Naive thymus-derived CD4-positive, alpha-beta T cell (primary cell): ENCODE data around the gene LMO1. TPM values are rescaled to one million over a fixed set of nuclear protein-coding genes. Genes with fewer than 3 reads are reported as not detected.

Experiments
- ATAC-seq: fragments of 150-1000 bp; cut with Tn5 transposase; 2 replicates; pipeline ENCODE4 v1.10.0; 2021; ENCODE audit warnings: mild to moderate bottlenecking, moderate library complexity
- CTCF ChIA-PET: fragments of 350-600 bp; sonication (Branson Sonifier 250); formaldehyde crosslinking; loops from one replicate; lab custom pipeline; 2021; ENCODE audit warnings: antibody characterized with exemption; lab: Charles Lee
- POLR2A ChIA-PET: fragments of 350-600 bp; sonication (Branson Sonifier 250); formaldehyde crosslinking; loops from one replicate; lab custom pipeline; 2021; ENCODE audit warnings: antibody characterized with exemption, inconsistent platforms; lab: Charles Lee
- DNase-seq, 9 donors: peaks; one replicate each; pipeline versions ENCODE4 v3.0.0 to v3.0.0-alpha.2; 2020 to 2022; ENCODE audit warnings: mixed read lengths in 1 of 9
- H3K27ac ChIP-seq: one replicate; pipeline ENCODE4 v1.7.0; 2013; ENCODE audit warnings: mild to moderate bottlenecking, low read depth, low read length, moderate library complexity
- H3K27me3 ChIP-seq, 2 donors: one replicate each; pipeline ENCODE4 v1.7.0; 2013; ENCODE audit warnings: low read length in 2 of 2, mild to moderate bottlenecking in 2 of 2, moderate library complexity in 2 of 2; ENCODE audit not compliant: control insufficient read depth in 2 of 2, insufficient read depth in 2 of 2
- H3K36me3 ChIP-seq, 3 experiments: 1 replicate in 2 of 3; 2 replicates in 1 of 3; pipeline ENCODE4 v1.7.0; 2013; ENCODE audit warnings: low read length in 3 of 3, mild to moderate bottlenecking in 3 of 3, moderate library complexity in 1 of 3; ENCODE audit not compliant: insufficient read depth in 3 of 3, control insufficient read depth in 2 of 3
- H3K4me1 ChIP-seq, 2 donors: one replicate each; pipeline ENCODE4 v1.7.0; 2013; ENCODE audit warnings: low read length in 2 of 2, mild to moderate bottlenecking in 2 of 2, moderate library complexity in 1 of 2; ENCODE audit not compliant: control insufficient read depth in 2 of 2, insufficient read depth in 2 of 2
- H3K4me3 ChIP-seq: 2 replicates; pipeline ENCODE4 v1.7.0; 2013; ENCODE audit warnings: mild to moderate bottlenecking, low read length
- H3K9me3 ChIP-seq, 3 experiments: 1 replicate in 2 of 3; 2 replicates in 1 of 3; pipeline ENCODE4 v1.7.0; 2013; ENCODE audit warnings: low read length in 3 of 3; ENCODE audit not compliant: control insufficient read depth in 2 of 3
- H3K27ac Mint-ChIP-seq, 9 donors: one replicate each; pipeline ENCODE4 v1.8.0; 2020 to 2022; ENCODE audit warnings: mixed read lengths in 9 of 9, mild to moderate bottlenecking in 8 of 9, moderate library complexity in 5 of 9, inconsistent platforms in 2 of 9
- H3K27me3 Mint-ChIP-seq, 5 donors: one replicate each; pipeline ENCODE4 v1.8.0; 2021 to 2022; ENCODE audit warnings: mixed read lengths in 5 of 5, mild to moderate bottlenecking in 1 of 5
- H3K36me3 Mint-ChIP-seq, 5 donors: one replicate each; pipeline ENCODE4 v1.8.0; 2020 to 2022; ENCODE audit warnings: mixed read lengths in 5 of 5, mild to moderate bottlenecking in 3 of 5, inconsistent platforms in 1 of 5
- H3K4me1 Mint-ChIP-seq, 7 donors: one replicate each; pipeline ENCODE4 v1.8.0; 2020 to 2022; ENCODE audit warnings: mixed read lengths in 7 of 7, mild to moderate bottlenecking in 3 of 7, inconsistent platforms in 1 of 7
- H3K4me3 Mint-ChIP-seq, 10 donors: one replicate each; pipeline ENCODE4 v1.8.0; 2020 to 2022; ENCODE audit warnings: mild to moderate bottlenecking in 10 of 10, mixed read lengths in 10 of 10, moderate library complexity in 6 of 10, inconsistent platforms in 2 of 10
- H3K9me3 Mint-ChIP-seq, 11 donors: one replicate each; pipeline ENCODE4 v1.8.0; 2020 to 2022; ENCODE audit warnings: mixed read lengths in 11 of 11, mild to moderate bottlenecking in 4 of 11, inconsistent platforms in 1 of 11, moderate library complexity in 1 of 11
- intact Hi-C, 2 donors: fragments of 100-400 bp; cut with micrococcal nuclease; formaldehyde crosslinking; loops; one replicate each; pipeline ENCODE4 v1.15.1; 2023
- polyA plus RNA-seq, 2 donors: library from polyadenylated mRNA; unstranded; fragments of 300-500 nt; fragmentation: Illumina TruSeq; gene quantifications; one replicate each; pipeline ENCODE4 v1.2.3, GENCODE V29; 2021
- total RNA-seq, 6 experiments: library from RNA in 5 of 6; stranded (reverse) in 5 of 6; gene quantifications; 1 replicate in 5 of 6; 2 replicates in 1 of 6; pipeline ENCODE4 v1.2.3 and lab custom pipeline; 2021 to 2026

Gene LMO1
- total and polyA plus RNA-seq, 7 experiments from 2014 or later: not detected

DNA sequence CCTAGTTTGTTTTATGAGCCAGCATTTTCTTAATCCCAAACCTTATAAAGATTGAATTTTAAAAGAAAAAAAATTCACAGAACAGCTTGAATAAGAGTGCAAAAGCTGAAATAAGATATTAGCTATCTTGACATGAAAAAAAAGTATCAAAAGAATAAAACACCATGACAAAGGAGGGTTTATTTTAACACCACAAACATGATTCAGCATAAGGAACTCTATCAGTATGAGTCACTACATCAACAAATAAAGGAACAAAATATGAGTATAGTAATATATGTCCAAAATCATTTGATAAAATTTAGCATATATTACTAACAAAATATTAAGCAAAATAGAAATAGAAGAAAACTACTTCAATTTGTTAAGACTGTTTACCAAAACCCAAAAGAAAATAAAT, 9.6 kb upstream of the LMO1 start:
- no peaks in the 10 kb centered on the region for H3K36me3 ChIP-seq
- CTCF ChIA-PET: no interaction called here
- Mint-ChIP-seq H3K9me3 (peaks cover 0 to 5% (median 0%) of the 10 kb centered on the region in 11 donors), H3K27ac (no peak overlapping the region), H3K4me3 (no peak overlapping the region), H3K27me3 (peaks cover 43 to 58% (median 52%) of the 10 kb centered on the region in 5 donors), H3K4me1 (peaks cover 0 to 4% (median 0%) of the 10 kb centered on the region in 7 donors), H3K36me3 (no peaks in the 10 kb centered on the region)
- no peak overlapping the region for H3K27ac ChIP-seq
- no peak overlapping the region for H3K4me3 ChIP-seq
- intact Hi-C loops: no loop called here
- no peaks in the 10 kb centered on the region for H3K9me3 ChIP-seq
- no peaks in the 10 kb centered on the region for H3K4me1 ChIP-seq
- H3K27me3 ChIP-seq: peaks cover 0 to 3% of the 10 kb centered on the region in 2 donors
- ATAC-seq (no peak), DNase-seq (no peak)
- POLR2A ChIA-PET: no interaction called here

- H3K9me3 Mint-ChIP-seq: peaks cover 0 to 5% (median 0%) of the 10 kb centered on the region in 11 donors
- no peaks in the 10 kb centered on the region for H3K36me3 ChIP-seq
- H3K4me3 ChIP-seq: no peak overlapping the region
- peaks cover 0 to 7% of the 10 kb centered on the region in 2 donors for H3K27me3 ChIP-seq
- POLR2A ChIA-PET: interaction anchor here (0.5 kb wide), 1 partner anchor 804 kb away, joined by 4 read pairs; no protein-coding TSS in a partner anchor
- ATAC-seq (no peak), DNase-seq (no peak)
- H3K4me1 Mint-ChIP-seq: peaks cover 0 to 4% (median 0%) of the 10 kb centered on the region in 7 donors
- CTCF ChIA-PET: no interaction called here
- peaks cover 49 to 73% (median 57%) of the 10 kb centered on the region in 5 donors for H3K27me3 Mint-ChIP-seq
- no peaks in the 10 kb centered on the region for H3K4me1 ChIP-seq
- intact Hi-C loops: no loop called here
- H3K36me3 Mint-ChIP-seq: no peaks in the 10 kb centered on the region
- H3K27ac ChIP-seq: no peak overlapping the region
- H3K27ac Mint-ChIP-seq: no peak overlapping the region
- H3K9me3 ChIP-seq: no peaks in the 10 kb centered on the region
- H3K4me3 Mint-ChIP-seq: no peak overlapping the region
Observed at GRCh38 chr11:8271106-8271886, 7.6 kb upstream of the LMO1 start.

DNA sequence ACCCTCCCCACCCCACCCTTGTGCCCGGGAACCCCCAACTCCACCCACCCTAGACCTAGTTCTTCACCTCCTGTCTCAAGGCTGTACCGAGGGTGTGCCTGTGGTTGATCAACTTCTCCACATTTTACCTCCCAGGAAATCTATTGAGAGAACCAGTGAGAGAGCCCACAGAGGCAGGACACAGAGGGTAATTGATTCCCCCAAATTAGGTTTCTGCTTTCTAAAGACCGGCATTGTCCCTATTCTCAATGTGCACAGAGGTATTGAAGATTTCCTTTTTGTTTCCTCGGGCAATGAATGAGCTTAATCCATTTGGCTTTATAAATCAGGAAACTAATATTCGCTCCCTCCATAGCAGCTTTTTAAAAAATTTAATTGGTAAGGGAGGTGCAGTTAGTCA, 6.0 kb upstream of the LMO1 start:
- intact Hi-C loops: loop anchor here in 1 of 2 donors (10.0 kb wide), 1 partner anchor 265 kb away; no protein-coding TSS in a partner anchor
- no peak overlapping the region for H3K4me3 ChIP-seq
- H3K9me3 ChIP-seq: no peaks in the 10 kb centered on the region
- peak overlapping the region in 2 of 10 donors; percentile 30 to 36 for H3K4me3 Mint-ChIP-seq
- H3K36me3 Mint-ChIP-seq: no peaks in the 10 kb centered on the region
- DNase-seq: no peak
- H3K27me3 Mint-ChIP-seq: peaks cover 64 to 81% (median 67%) of the 10 kb centered on the region in 5 donors
- ChIA-PET CTCF (no interaction called here), POLR2A (no interaction called here)
- no peak overlapping the region for H3K27ac Mint-ChIP-seq
- peaks cover 0 to 4% (median 0%) of the 10 kb centered on the region in 7 donors for H3K4me1 Mint-ChIP-seq
- peaks cover 0 to 10% of the 10 kb centered on the region in 2 donors for H3K27me3 ChIP-seq
- peaks cover 0 to 5% (median 0%) of the 10 kb centered on the region in 11 donors for H3K9me3 Mint-ChIP-seq
- H3K4me1 ChIP-seq: no peaks in the 10 kb centered on the region
- no peak overlapping the region for H3K27ac ChIP-seq
- no peaks in the 10 kb centered on the region for H3K36me3 ChIP-seq
- no peak for ATAC-seq

- H3K27me3 Mint-ChIP-seq: peaks cover 69 to 86% (median 73%) of the 10 kb centered on the region in 5 donors
- Histone ChIP-seq H3K27ac (no peak overlapping the region), H3K4me3 (no peak overlapping the region), H3K36me3 (no peaks in the 10 kb centered on the region), H3K27me3 (peaks cover 0 to 10% of the 10 kb centered on the region in 2 donors), H3K9me3 (no peaks in the 10 kb centered on the region), H3K4me1 (peaks cover 0 to 4% of the 10 kb centered on the region in 2 donors)
- no peaks in the 10 kb centered on the region for H3K9me3 Mint-ChIP-seq
- no peaks in the 10 kb centered on the region for H3K36me3 Mint-ChIP-seq
- POLR2A ChIA-PET: no interaction called here
- intact Hi-C loops: loop anchor here in 1 of 2 donors (10.0 kb wide), 1 partner anchor 264 kb away; no protein-coding TSS in a partner anchor
- ATAC-seq (no peak), DNase-seq (peak in 1 of 9 donors; percentile 27)
- H3K4me3 Mint-ChIP-seq: peak overlapping the region in 9 of 10 donors; percentile 12 to 74 (median 59)
- H3K4me1 Mint-ChIP-seq: peaks cover 4 to 9% (median 6%) of the 10 kb centered on the region in 7 donors
- no peak overlapping the region for H3K27ac Mint-ChIP-seq
- CTCF ChIA-PET: no interaction called here
Observed at GRCh38 chr11:8268530-8269400, 5.1 kb upstream of the LMO1 start.

- ATAC-seq: peak; percentile 37
- H3K36me3 Mint-ChIP-seq: no peaks in the 10 kb centered on the region
- intact Hi-C loops: loop anchor here in 1 of 2 donors (10.0 kb wide), 1 partner anchor 263 kb away; no protein-coding TSS in a partner anchor
- Histone ChIP-seq H3K27ac (no peak overlapping the region), H3K4me1 (peaks cover 0 to 10% of the 10 kb centered on the region in 2 donors), H3K27me3 (peaks cover 0 to 10% of the 10 kb centered on the region in 2 donors), H3K9me3 (no peaks in the 10 kb centered on the region), H3K4me3 (peak overlapping the region; percentile 33), H3K36me3 (no peaks in the 10 kb centered on the region)
- peak in 4 of 9 donors; percentile 5 to 32 (median 14) for DNase-seq
- ChIA-PET CTCF (no interaction called here), POLR2A (no interaction called here)
- H3K4me1 Mint-ChIP-seq: peaks cover 9 to 13% (median 12%) of the 10 kb centered on the region in 7 donors
- no peak overlapping the region for H3K27ac Mint-ChIP-seq
- H3K9me3 Mint-ChIP-seq: no peaks in the 10 kb centered on the region
- peak overlapping the region in 9 of 10 donors; percentile 23 to 74 (median 45) for H3K4me3 Mint-ChIP-seq
- H3K27me3 Mint-ChIP-seq: peaks cover 73 to 90% (median 78%) of the 10 kb centered on the region in 5 donors
Observed at GRCh38 chr11:8267831-8268529, 4.3 kb upstream of the LMO1 start.

- CTCF ChIA-PET: no interaction called here
- peaks cover 0 to 10% of the 10 kb centered on the region in 2 donors for H3K27me3 ChIP-seq
Observed at GRCh38 chr11:8267280-8267679, 3.6 kb upstream of the LMO1 start.

More at GRCh38 chr11:8267280-8267679, 3.6 kb upstream of the LMO1 start:
- H3K4me3 Mint-ChIP-seq: peak overlapping the region in 9 of 10 donors; percentile 15 to 74 (median 42)
- Histone ChIP-seq H3K4me1 (peaks cover 0 to 10% of the 10 kb centered on the region in 2 donors), H3K4me3 (no peak overlapping the region), H3K27ac (no peak overlapping the region), H3K9me3 (no peaks in the 10 kb centered on the region), H3K36me3 (no peaks in the 10 kb centered on the region)
- H3K36me3 Mint-ChIP-seq: no peaks in the 10 kb centered on the region
- peaks cover 68 to 88% (median 73%) of the 10 kb centered on the region in 5 donors for H3K27me3 Mint-ChIP-seq
- H3K9me3 Mint-ChIP-seq: no peaks in the 10 kb centered on the region
- POLR2A ChIA-PET: no interaction called here
- H3K27ac Mint-ChIP-seq: no peak overlapping the region
- DNase-seq (no peak), ATAC-seq (no peak)
- intact Hi-C loops: loop anchor here in 1 of 2 donors (10.0 kb wide), 1 partner anchor 262 kb away; no protein-coding TSS in a partner anchor
- H3K4me1 Mint-ChIP-seq: peaks cover 9 to 13% (median 12%) of the 10 kb centered on the region in 7 donors
